Pancreas (tissue), 10 donors: Measurements from ENCODE around the gene CHURC1. TPM values are rescaled to one million over a fixed set of nuclear protein-coding genes. Genes with fewer than 3 reads are reported as not detected.

Experiments
- ATAC-seq, 4 donors: fragments of 200-7000 bp; cut with Tn5 transposase; one replicate each; pipeline versions ENCODE4 v1.8.0 to v1.9.1; 2020; ENCODE audit warnings: mild to moderate bottlenecking in 4 of 4, moderate library complexity in 4 of 4
- DNase-seq, 6 donors: peaks; one replicate each; pipeline ENCODE4 v3.0.0-alpha.2; 2020
- FAIRE-seq: peaks from 2 replicates; lab custom pipeline; 2012; peaks lifted over from hg19 to GRCh38; lab: Jason Lieb, UNC
- H3K27ac ChIP-seq, 4 donors: fragments of 200-600 bp; sonication (generic); 1 replicate in 3 of 4; 2 replicates in 1 of 4; pipeline versions ENCODE4 v1.5.0 to v1.8.0; 2020
- H3K27me3 ChIP-seq, 4 donors: fragments of 200-600 bp; one replicate each; pipeline ENCODE4 v1.8.0; 2021
- H3K36me3 ChIP-seq, 3 donors: fragments of 200-600 bp; sonication (generic) in 1 of 3; one replicate each; pipeline versions ENCODE4 v1.5.0 to v1.8.0; 2020 to 2021
- H3K4me1 ChIP-seq, 3 donors: fragments of 200-600 bp; one replicate each; pipeline ENCODE4 v1.8.0; 2021
- H3K4me3 ChIP-seq, 4 donors: fragments of 200-600 bp; sonication (generic) in 2 of 4; one replicate each; pipeline versions ENCODE4 v1.5.0 to v1.8.0; 2020 to 2021
- H3K9me3 ChIP-seq, 4 donors: fragments of 200-600 bp; one replicate each; pipeline ENCODE4 v1.8.0; 2021
- WGBS, 2 donors: extraction: QIAGEN DNeasy Blood & Tissue Kit; methylation state at CpG; one replicate each; pipeline ENCODE4 v1.1.7; 2013; 5-methylcytosine and 5-hydroxymethylcytosine counted together
- intact Hi-C, 3 donors: fragments of 100-400 bp; cut with DNase I; formaldehyde crosslinking; loops; one replicate each; pipeline versions ENCODE4 v1.11.1 to v1.14.2; 2022
- polyA plus RNA-seq, 2 donors: library from polyadenylated mRNA; stranded (reverse); fragments of 200-250 nt; gene quantifications; one replicate each; pipeline ENCODE4 v1.2.3, GENCODE V29; 2013
- total RNA-seq, 6 donors: library from RNA; stranded (reverse); fragmentation: NEBNext Ultra II Directional in 4 of 6; extraction: Animal tissue kit (Norgen Biotek cat#: 25700) in 4 of 6; gene quantifications; one replicate each; pipeline versions ENCODE4 v1.2.1 to v1.2.4, GENCODE V29; 2021 to 2023
- TF ChIP-seq, protein P1 (sequence below), 4 donors: fragments of 200-600 bp; sonication (generic) in 3 of 4; IDR thresholded peaks; one replicate each; pipeline versions ENCODE4 v1.5.0 to v1.8.0; 2021; ENCODE audit warnings: antibody characterized with exemption in 4 of 4
- donor health status: healthy with polysubstance abuse.
- donor health status: DM: no; HTN: no; CAD: no; lungs with moderate emphysema.
- donor health status: DM: no; HTN: no; CAD: no.
- donor health status: control.
- donor health status: control.
- donor health status: Bipolar disorder and iron deficiency.
- donor health status: DM: yes; HTN: yes; CAD: no.
- donor health status: DM: no; HTN: no; CAD: no.
- donor health status: DM: no; HTN: no; CAD: no.
- donor health status: DM: yes; HTN: yes; CAD: no.

Gene CHURC1
- total and polyA plus RNA-seq, 8 donors: 13.0 to 33.2 (median 28.2) TPM

DNA sequence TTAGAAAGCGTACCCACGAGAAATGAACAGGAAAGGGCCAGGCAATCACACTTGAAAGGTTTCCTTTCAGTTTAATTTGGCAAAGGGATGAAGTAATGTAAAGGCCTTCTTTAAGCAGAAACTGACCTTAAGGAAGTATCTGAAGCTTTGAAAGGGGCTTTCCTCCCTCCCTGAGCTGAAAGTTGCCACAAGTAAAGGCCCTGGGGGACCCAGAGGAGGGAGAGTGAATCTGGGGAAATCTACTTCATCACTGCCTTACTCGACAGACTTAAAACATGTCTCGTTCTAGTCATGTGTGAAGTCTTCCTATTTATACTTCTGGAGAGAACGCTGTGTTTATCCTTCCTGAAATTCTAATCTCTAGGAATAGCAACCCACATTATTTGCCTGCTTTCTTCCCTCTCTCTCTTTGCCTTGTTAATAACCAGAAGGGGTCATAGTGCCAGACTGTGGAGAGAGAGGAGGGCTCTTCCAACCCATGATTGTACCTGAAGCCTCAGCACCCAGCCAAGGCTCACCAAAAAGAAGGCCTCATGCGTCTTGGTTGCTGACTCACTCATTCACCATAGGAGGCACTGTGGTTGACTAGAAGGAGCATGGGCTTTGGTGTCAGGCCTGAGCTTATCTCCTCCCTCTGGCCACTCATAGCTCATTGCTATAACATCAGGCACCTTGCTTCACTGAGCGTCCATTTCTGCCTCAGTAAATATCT, 38.5 kb downstream of the CHURC1 start:
- 83 to 86% methylated on average over 7 of the region's 7 CpGs for WGBS, 2 donors
- Histone ChIP-seq H3K4me1 (no peaks in the 10 kb centered on the region), H3K9me3 (no peaks in the 10 kb centered on the region), H3K4me3 (no peak overlapping the region), H3K27ac (no peak overlapping the region), H3K27me3 (no peaks in the 10 kb centered on the region), H3K36me3 (peaks cover 0 to 4% (median 0%) of the 10 kb centered on the region in 3 donors)
- FAIRE-seq (no peak), DNase-seq (peak in 1 of 6 donors; percentile 19), ATAC-seq (peak in 1 of 4 donors; percentile 41)
- TF ChIP-seq, protein P1, sequence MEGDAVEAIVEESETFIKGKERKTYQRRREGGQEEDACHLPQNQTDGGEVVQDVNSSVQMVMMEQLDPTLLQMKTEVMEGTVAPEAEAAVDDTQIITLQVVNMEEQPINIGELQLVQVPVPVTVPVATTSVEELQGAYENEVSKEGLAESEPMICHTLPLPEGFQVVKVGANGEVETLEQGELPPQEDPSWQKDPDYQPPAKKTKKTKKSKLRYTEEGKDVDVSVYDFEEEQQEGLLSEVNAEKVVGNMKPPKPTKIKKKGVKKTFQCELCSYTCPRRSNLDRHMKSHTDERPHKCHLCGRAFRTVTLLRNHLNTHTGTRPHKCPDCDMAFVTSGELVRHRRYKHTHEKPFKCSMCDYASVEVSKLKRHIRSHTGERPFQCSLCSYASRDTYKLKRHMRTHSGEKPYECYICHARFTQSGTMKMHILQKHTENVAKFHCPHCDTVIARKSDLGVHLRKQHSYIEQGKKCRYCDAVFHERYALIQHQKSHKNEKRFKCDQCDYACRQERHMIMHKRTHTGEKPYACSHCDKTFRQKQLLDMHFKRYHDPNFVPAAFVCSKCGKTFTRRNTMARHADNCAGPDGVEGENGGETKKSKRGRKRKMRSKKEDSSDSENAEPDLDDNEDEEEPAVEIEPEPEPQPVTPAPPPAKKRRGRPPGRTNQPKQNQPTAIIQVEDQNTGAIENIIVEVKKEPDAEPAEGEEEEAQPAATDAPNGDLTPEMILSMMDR (IDR thresholded peaks at IDR 0.05): no peak
- intact Hi-C loops: no loop called here

GRCh38 chr14:64953310-64953654, 39.0 kb downstream of the CHURC1 start:
- 93 to 94% methylated on average over 8 of the region's 8 CpGs for WGBS, 2 donors
- no peak for ATAC-seq
- peak in 1 of 6 donors; percentile 35 for DNase-seq
- intact Hi-C loops: no loop called here
- Histone ChIP-seq H3K36me3 (peaks cover 0 to 4% (median 0%) of the 10 kb centered on the region in 3 donors), H3K4me3 (no peak overlapping the region), H3K27ac (no peak overlapping the region), H3K9me3 (no peaks in the 10 kb centered on the region), H3K4me1 (no peaks in the 10 kb centered on the region), H3K27me3 (no peaks in the 10 kb centered on the region)
- FAIRE-seq: no peak
- TF ChIP-seq, protein P1 (IDR thresholded peaks at IDR 0.05): no peak

GRCh38 chr14:64953661-64954060, 39.4 kb downstream of the CHURC1 start:
- no peaks in the 10 kb centered on the region for H3K9me3 ChIP-seq
- WGBS, 2 donors: 93 to 94% methylated on average over 6 of the region's 6 CpGs
- no peaks in the 10 kb centered on the region for H3K27me3 ChIP-seq
- ATAC-seq (no peak), FAIRE-seq (no peak), DNase-seq (peak in 1 of 6 donors; percentile 9)
- no peak overlapping the region for H3K27ac ChIP-seq
- intact Hi-C loops: no loop called here
- TF ChIP-seq, protein P1 (IDR thresholded peaks at IDR 0.05): no peak
- H3K4me3 ChIP-seq: no peak overlapping the region
- no peaks in the 10 kb centered on the region for H3K4me1 ChIP-seq
- H3K36me3 ChIP-seq: peaks cover 0 to 4% (median 0%) of the 10 kb centered on the region in 3 donors

- ATAC-seq (no peak), DNase-seq (peak in 1 of 6 donors; percentile 25), FAIRE-seq (no peak)
- TF ChIP-seq, protein P1 (IDR thresholded peaks at IDR 0.05): no peak
- no peaks in the 10 kb centered on the region for H3K27me3 ChIP-seq
- intact Hi-C loops: no loop called here
- WGBS, 2 donors: 94 to 95% methylated on average over 9 of the region's 9 CpGs
- peaks cover 0 to 4% (median 0%) of the 10 kb centered on the region in 3 donors for H3K36me3 ChIP-seq
- no peak overlapping the region for H3K27ac ChIP-seq
- no peaks in the 10 kb centered on the region for H3K9me3 ChIP-seq
- no peak overlapping the region for H3K4me3 ChIP-seq
- H3K4me1 ChIP-seq: no peaks in the 10 kb centered on the region
These were observed 40.4 kb downstream of the CHURC1 start for GRCh38 chr14:64954491-64955240.
